ENCODE data around the gene HOXC12.

The HOXC12 gene

GRCh38 chr12:53954694-53955035, at the start of gene HOXC12:
Gene HOXC12 (plus strand): TSS chr12:53954903. CDS start chr12:53954930, 27 bp downstream.
- no peak for DNase-seq

DNA sequence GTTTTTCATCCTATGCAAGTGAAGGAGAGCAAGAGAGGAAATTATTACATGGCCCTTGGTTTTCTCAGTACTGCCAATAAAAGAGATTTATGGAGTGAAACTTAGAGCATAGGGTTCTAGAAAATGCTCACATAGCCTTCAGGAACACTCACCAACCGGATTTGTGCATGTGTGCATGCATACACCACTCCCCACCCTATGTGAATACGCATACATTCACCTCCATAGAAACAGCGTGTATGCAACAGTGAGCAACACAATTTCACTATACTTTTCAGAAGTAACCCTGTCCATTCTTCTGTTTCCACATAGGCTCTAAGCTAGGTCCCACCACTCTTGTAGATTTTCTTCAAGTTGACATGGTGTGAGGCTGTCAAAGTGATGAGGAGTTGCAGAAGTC, 47.6 kb upstream of the HOXC12 start:
- DNase-seq = no peak

DNA sequence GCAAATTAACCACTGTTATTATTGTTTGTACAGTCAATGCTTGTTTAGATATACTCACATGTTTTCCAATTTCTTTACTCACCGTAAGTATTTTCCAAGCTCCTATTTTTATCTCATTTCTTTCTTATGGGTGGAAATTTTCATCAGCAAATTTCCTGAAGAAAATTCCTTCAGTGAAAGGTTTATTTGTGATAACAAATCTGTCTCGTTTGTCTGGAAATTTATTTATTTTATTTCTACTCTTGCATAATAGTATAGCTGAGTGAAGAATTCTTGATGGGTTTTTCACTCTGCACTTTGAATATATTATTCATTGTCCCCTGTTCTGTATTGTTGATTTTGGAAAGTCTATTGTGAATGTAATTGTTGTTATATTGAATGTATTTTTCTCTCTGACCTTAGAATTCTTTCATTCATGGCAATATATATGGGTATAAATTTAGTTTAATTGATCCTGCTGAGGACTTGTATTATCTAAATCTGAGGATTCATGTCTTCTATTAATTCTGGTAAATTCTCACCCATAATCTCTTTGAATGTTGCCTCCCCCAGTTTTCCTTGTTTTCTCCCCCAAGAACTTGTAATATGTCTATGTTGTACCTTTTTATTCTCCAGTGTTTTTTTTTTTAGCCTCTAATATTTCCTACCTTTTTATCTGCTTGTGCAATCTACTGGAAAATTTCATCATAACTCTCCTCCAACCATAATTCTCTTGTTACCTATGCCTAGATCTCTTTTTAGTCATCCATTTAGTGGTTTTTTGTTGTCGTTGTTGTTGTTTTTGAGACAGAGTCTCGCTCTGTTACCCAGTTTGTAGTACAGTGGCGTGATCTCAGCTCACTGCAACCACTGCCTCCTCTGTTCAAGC, 37.7 kb upstream of the HOXC12 start:
- DNase-seq = no peak

- peak; percentile 66 for DNase-seq
Observed at GRCh38 chr12:53924521-53925405, 29.9 kb upstream of the HOXC12 start.

DNA sequence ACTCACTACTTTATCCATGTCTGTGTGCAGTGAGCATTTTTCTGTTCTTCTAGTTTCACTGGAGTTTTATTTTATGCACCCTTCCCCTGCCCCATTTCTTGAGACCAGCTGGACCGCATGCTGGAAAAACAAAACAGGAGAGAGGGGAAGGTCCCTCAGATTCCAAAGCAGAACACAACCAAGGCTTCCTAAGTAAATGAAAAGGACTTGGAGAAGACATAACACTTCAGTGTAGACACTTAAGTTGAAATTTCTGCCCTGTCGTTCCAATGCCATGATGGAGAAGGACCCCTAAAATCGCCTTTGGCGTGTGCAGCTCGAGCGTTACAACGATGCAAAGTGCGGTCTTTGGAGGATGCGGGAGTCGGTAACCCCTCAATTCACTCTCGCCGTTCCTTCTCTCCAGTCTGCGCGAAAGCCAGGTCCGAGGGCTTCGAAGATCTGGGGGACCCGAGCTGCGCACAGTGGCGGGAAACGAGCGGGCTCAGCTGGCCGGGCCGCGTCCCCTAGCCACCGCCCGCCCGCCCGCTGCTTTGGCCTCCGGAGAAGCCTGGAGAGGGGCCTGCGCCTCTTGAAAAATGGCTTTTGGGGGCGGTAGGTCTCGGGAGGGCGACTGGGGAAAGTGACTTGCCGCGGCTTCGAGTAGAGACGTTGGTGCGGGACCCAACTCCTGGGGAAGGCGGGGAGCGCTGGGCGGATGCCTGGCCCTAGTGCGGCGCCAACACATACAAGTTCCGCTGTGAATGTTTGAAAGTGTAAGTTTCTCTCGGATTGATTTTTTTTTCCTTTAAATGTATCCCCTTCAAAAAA, 27.3 kb upstream of the HOXC12 start:
- no peak for DNase-seq

DNA sequence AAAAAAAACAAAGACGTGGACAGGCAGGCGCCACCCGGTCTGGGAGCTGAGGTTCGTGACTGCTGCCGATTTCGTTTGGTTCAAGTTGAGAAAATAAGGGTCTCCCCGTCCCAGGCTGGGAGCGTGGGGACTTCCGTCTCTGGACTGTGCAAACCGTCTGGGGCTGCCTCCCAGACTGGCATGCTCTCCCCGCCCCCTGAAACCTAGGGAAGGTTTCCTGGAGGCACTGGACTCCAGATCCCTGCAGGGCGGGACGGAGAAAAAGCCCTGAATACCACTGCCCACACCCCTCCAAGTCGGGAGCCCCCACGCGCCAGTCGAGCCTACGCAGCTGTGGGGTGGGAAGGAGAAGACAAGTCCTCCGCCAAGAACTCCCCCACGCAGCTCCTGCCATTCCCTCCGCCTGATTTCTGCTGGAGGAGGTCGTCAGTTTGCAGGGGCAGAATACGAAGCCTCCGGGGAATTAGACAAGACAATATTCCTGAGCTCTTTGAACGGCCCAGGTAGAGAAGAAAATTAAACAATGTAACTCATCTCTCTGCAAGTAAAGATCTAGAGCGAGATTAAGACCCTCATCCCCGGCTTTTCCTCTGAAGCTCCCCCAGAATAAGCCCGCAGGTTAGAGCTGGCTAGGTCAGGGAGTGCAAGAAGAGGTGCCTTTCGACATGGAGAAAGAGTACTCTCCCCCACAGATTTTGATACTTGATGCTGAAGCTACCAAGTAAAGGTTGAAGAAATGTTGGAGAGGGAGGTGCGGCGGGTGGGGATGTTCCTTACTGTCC, 26.5 kb upstream of the HOXC12 start:
- no peak for DNase-seq

GRCh38 chr12:53929527-53929926, 25.2 kb upstream of the HOXC12 start:
- no peak for DNase-seq

GRCh38 chr12:53930591-53931255, 24.0 kb upstream of the HOXC12 start:
- no peak for DNase-seq

DNA sequence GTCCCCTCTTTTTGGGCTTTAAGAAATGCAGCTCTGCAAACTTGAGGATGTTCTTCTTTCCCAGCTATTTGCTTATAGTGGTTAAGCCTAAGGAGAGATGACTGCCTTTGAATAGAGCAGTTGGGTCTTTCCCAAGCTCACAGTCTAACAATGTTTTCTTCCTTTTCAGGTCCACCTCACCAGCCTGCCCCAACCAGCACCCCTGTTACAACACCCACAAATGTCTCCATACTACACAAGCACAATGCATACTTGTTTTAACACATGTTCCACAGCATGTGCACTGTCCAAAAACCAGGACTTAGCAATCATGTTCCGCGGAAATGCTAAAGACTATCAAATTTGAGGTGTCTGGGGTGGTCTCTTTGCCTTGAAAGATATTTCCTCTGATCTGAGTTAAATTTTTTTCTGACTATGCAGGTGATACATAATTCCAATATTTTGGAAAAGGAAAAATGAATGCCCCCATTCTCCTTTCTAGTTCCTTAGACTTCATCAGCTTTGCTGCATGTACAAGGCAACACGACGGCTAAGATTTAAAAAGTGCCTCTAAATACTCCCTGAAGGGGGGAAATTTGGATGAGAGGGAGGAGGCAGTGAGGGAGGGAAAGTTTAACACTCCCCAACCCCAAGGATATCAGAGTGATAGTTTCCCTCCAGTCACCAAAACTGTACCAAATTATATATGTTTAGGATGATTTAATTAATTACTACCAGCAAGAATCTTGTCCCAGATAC, 22.7 kb upstream of the HOXC12 start:
- DNase-seq = no peak

GRCh38 chr12:53932915-53933314, 21.8 kb upstream of the HOXC12 start:
- DNase-seq = no peak

DNA sequence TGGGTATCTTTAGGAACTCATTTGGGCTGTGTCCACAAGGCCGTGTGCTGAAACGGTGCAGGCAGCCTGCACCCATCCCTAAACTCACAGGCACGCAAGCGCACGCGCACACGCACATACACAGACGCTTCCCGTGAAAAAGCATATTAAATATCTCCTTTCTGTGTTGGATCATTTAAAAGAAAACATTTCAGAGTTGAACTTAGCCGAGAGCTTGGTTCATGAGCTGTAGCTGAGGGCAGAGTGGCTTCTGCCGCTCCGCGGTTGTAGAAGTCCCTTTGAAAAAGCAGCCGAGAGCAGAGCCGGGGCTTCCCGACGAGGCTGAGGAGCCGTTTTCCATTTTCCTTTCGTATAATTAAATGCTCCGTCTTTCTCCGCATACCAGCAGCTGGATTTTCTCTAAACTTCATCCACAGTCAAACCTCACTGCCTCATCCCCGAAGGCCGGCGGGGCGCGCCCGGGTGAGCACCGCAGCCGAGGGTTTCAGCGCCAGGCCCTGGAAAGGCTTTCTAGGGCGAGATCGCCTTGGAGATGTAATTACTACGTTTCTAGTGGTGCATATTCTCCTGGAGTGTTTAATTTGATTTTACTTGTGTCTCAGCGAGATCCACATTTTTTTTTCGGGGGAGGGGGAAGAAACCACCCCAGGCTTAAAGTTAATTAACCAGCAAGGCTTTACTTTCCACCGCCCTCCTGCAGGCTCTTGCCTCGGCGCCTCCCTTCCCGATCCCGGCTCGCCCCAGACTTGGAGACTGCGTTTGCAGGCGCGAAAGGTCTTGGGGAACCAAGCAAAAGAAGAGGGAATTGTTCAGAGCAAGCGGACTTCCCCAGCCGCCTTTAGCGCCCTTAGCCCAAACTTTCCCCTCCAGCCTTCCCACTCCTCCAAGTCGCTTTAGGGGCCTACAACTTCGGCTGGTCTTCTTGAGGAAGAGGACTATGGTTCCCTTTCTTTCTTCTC, 19.0 kb upstream of the HOXC12 start:
- DNase-seq = peak; percentile 39

DNA sequence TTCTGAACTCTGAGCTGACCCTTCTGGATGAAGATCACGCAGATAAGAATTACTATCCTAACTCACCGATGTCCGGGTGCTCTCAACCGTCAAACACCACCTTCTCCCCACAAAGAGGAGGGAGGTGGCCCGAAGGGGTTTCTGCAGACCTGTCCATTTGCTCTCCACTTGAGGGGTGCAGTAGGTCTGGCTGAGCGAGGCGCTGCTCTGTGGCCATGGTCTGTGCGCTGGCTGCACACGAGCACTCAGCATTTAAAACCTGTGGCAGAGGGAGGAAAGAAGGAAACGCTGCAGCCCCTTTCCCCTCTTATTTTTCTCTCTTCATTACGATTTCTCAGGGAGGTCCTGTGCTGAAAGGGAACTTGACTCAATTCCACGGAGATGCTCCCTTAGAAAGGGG, 17.6 kb upstream of the HOXC12 start:
- no peak for DNase-seq

DNA sequence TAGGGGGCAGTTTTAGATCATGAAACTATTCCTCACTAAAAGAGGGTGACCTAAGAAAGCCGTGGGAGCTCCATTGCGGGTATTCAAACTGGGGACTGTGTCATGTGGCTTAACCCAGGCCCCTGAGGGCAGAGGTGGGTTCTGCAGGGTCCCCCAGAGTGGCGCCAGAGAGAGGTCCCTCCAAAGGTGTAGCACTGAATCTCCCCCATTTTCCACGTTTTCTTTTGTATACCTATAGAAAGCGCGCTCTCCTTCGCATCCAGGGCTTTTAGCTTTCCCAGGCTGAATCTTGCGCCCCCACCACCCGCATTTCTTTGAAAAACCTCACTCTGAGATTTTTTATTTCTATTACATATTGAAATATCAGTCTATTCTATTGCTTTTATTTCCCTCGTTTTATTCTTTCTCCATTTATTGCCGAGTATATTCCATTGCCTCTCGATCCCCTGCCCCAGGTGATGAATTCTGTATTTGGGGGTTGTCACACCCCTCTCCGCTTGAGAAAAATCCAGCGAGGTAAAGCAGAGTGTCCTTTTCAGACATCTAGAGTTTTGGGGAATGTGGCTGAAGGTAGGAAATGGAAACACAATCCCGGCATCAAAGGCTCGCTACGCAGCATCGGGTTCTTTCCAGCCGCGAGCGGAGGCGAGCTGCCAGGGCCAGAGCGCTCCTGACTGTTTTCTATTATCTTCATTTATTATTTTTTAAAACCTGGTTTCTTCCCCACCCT, 16.9 kb upstream of the HOXC12 start:
- DNase-seq = peak; percentile 35

DNA sequence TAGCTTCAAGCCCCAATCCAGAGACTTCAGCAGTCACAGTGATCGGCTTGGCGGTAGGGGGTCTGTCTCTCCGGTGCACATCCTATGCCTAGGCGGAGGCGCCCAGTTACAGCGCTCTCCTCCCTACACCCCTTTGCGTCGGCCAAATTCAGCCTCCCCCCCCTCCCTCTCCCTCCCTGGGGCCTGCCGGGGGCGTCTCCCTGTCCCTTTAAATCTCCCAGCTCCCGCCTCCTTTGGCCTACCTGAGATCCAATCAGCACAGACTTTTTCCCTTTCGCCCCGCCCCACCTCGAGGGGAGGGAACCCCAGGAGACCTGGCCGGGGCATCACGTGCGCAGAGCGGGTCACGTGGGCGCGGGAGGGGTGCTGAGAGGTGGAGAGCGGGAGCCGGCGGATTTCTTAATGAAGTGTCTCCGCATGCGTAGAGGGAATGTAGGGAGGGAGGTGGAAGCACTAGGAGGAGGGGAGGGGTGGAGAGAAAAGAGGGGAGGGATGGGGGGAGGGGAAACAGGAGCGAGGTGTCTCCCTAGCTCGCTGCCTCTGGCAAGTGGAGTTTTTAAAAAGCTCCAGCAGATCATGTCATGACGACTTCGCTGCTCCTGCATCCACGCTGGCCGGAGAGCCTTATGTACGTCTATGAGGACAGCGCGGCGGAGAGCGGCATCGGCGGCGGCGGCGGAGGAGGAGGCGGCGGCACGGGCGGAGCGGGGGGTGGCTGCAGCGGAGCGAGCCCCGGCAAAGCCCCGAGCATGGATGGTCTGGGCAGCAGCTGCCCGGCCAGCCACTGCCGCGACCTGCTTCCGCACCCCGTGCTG, 16.2 kb upstream of the HOXC12 start, which contains the start of gene HOXC13:
Gene HOXC13 (plus strand): TSS at position 506 of the 815 bp plus-strand sequence. CDS start 76 bp downstream, at position 582.
- peak; percentile 80 for DNase-seq

DNA sequence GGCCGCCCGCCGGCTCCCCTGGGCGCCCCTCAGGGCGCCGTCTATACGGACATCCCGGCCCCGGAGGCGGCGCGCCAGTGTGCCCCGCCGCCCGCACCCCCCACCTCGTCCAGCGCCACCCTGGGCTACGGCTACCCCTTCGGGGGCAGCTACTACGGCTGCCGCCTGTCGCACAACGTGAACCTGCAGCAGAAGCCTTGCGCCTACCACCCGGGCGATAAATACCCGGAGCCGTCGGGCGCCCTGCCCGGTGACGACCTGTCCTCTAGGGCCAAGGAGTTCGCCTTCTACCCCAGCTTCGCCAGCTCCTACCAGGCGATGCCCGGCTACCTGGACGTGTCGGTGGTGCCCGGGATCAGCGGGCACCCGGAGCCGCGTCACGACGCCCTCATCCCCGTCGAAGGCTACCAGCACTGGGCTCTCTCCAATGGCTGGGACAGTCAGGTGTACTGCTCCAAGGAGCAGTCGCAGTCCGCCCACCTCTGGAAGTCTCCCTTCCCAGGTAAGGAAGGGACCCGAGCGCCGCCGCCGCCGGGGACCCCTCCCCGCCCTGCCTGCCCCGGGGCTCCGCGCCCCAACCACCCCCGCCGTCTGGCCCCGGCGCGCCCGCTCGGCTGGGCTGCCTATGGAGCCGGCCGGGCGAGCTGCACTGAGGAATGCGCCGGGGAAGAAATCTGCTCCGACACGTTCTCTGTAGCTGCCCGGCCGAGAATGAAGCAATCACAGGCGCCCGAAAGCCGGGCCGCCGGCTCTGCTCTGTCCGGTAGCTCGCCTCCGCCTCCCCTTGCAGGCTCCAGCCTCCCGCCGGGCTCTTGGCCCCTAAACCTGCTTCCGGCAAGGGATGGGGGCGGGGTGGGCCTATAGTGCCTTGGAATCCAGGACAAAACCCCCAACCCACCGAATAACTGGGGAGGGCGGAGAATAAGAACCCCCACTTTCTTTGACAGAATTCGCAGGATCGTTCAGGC, 15.3 kb upstream of the HOXC12 start:
- DNase-seq = peak; percentile 46

GRCh38 chr12:53940443-53941014, 14.2 kb upstream of the HOXC12 start:
- no peak for DNase-seq
